ENCODE results near the gene AJM1. TPM values are rescaled to one million over a fixed set of nuclear protein-coding genes. Genes with fewer than 3 reads are reported as not detected.

AJM1 gene
- polyA plus RNA-seq, 3 donors = 0.10 to 2.0 (median 0.18) TPM

GRCh38 chr9:136825295-136826187, 16.7 kb upstream of the AJM1 start:
- no peak overlapping the region for H3K27ac Mint-ChIP-seq
- peaks cover 0 to 2% (median 0%) of the 10 kb centered on the region in 7 donors for H3K9me3 Mint-ChIP-seq
- no peaks in the 10 kb centered on the region for H3K9me3 ChIP-seq (replicated peaks in 1 of 2; ENCODE audit: control insufficient read depth in 1 of 2, insufficient read depth in 1 of 2, low read length in 2 of 2)
- peaks cover 6 to 14% of the 10 kb centered on the region in 2 donors for H3K4me1 ChIP-seq (ENCODE audit: control insufficient read depth in 1 of 2, insufficient read depth in 2 of 2, low read length in 2 of 2)
- peaks cover 0 to 6% of the 10 kb centered on the region in 2 donors for H3K27me3 ChIP-seq (ENCODE audit: control insufficient read depth in 2 of 2, insufficient read depth in 2 of 2, low read length in 2 of 2)
- WGBS (ENCODE audit: insufficient coverage) = 96% methylated on average over 29 of the region's 44 CpGs
- H3K4me3 ChIP-seq (replicated peaks in 1 of 3; ENCODE audit: low read depth in 2 of 3, low read length in 3 of 3) = no peak overlapping the region
- no peak overlapping the region for H3K27ac ChIP-seq (ENCODE audit: low read depth in 1 of 2, low read length in 2 of 2)
- peaks cover 62 to 76% of the 10 kb centered on the region in 2 donors for H3K36me3 ChIP-seq (replicated peaks in 1 of 2; ENCODE audit: control insufficient read depth in 1 of 2, insufficient read depth in 2 of 2, low read length in 2 of 2)
- no peak overlapping the region for H2AFZ ChIP-seq (ENCODE audit: insufficient read depth, low read depth, low read length, poor library complexity, severe bottlenecking)
- H3K36me3 Mint-ChIP-seq = peaks cover 45 to 81% of the 10 kb centered on the region in 2 donors
- no peak for DNase-seq
- intact Hi-C loops (cut with micrococcal nuclease) = no loop called here
- H3K27me3 Mint-ChIP-seq (ENCODE audit: low read depth in 3 of 3) = peaks cover 6 to 8% (median 7%) of the 10 kb centered on the region in 3 donors
- peaks cover 3% of the 10 kb centered on the region for H3K79me2 ChIP-seq (ENCODE audit: insufficient read depth, low read length)
- H3K9ac ChIP-seq (ENCODE audit: insufficient read depth, low read length, poor library complexity, severe bottlenecking) = no peak overlapping the region
- no peak for TF ChIP-seq CTCF (IDR thresholded peaks at IDR 0.05)
- peaks cover 7% of the 10 kb centered on the region for H3K4me1 Mint-ChIP-seq
- H3K4me2 ChIP-seq (replicated peaks; ENCODE audit: extremely low read depth, low read length, poor library complexity, severe bottlenecking) = no peak overlapping the region
- H4K20me1 ChIP-seq (ENCODE audit: insufficient read depth, low read length) = peaks cover 35% of the 10 kb centered on the region
- H3K4me3 Mint-ChIP-seq = no peak overlapping the region

- Histone ChIP-seq H3K27me3 (ENCODE audit: control insufficient read depth in 2 of 2, insufficient read depth in 2 of 2, low read length in 2 of 2) (peaks cover 0 to under 1% of the 10 kb centered on the region in 2 donors), H3K4me1 (ENCODE audit: control insufficient read depth in 1 of 2, insufficient read depth in 2 of 2, low read length in 2 of 2) (peaks cover 0 to 8% of the 10 kb centered on the region in 2 donors), H4K20me1 (ENCODE audit: insufficient read depth, low read length) (peaks cover 28% of the 10 kb centered on the region), H3K9me3 (replicated peaks in 1 of 2; ENCODE audit: control insufficient read depth in 1 of 2, insufficient read depth in 1 of 2, low read length in 2 of 2) (no peaks in the 10 kb centered on the region), H3K9ac (ENCODE audit: insufficient read depth, low read length, poor library complexity, severe bottlenecking) (no peak overlapping the region), H3K36me3 (replicated peaks in 1 of 2; ENCODE audit: control insufficient read depth in 1 of 2, insufficient read depth in 2 of 2, low read length in 2 of 2) (peaks cover 68 to 82% of the 10 kb centered on the region in 2 donors), H3K27ac (ENCODE audit: low read depth in 1 of 2, low read length in 2 of 2) (no peak overlapping the region), H3K4me3 (replicated peaks in 1 of 3; ENCODE audit: low read depth in 2 of 3, low read length in 3 of 3) (no peak overlapping the region), H3K79me2 (ENCODE audit: insufficient read depth, low read length) (no peaks in the 10 kb centered on the region), H2AFZ (ENCODE audit: insufficient read depth, low read depth, low read length, poor library complexity, severe bottlenecking) (no peak overlapping the region), H3K4me2 (replicated peaks; ENCODE audit: extremely low read depth, low read length, poor library complexity, severe bottlenecking) (no peak overlapping the region)
- peaks cover 0 to under 1% (median 0%) of the 10 kb centered on the region in 7 donors for H3K9me3 Mint-ChIP-seq
- intact Hi-C loops (cut with micrococcal nuclease) = no loop called here
- TF ChIP-seq CTCF (IDR thresholded peaks at IDR 0.05) = no peak
- H3K4me1 Mint-ChIP-seq = peaks cover under 1% of the 10 kb centered on the region
- no peak overlapping the region for H3K4me3 Mint-ChIP-seq
- peaks cover 48 to 83% of the 10 kb centered on the region in 2 donors for H3K36me3 Mint-ChIP-seq
- 96% methylated on average over 9 of the region's 17 CpGs for WGBS (ENCODE audit: insufficient coverage)
- peaks cover under 1 to 2% (median under 1%) of the 10 kb centered on the region in 3 donors for H3K27me3 Mint-ChIP-seq (ENCODE audit: low read depth in 3 of 3)
- DNase-seq = no peak
- peak overlapping the region in 1 of 7 donors; percentile 20 for H3K27ac Mint-ChIP-seq
These were observed 16.1 kb upstream of the AJM1 start for GRCh38 chr9:136826188-136826541.
